Transverse colon (tissue), 4 donors: ENCODE measurements around the gene NPVF. TPM values are rescaled to one million over a fixed set of nuclear protein-coding genes. Genes with fewer than 3 reads are reported as not detected.

Experiments used
- DNase-seq: peaks from one replicate; pipeline ENCODE4 v3.0.0-alpha.2; 2019
- H3K27ac ChIP-seq, 4 donors: fragments of 200-600 bp; sonication (generic); 2 replicates each; pipeline ENCODE4 v1.5.1; 2016 to 2018; ENCODE audit warnings: inconsistent platforms in 4 of 4
- H3K27me3 ChIP-seq: fragments of 200-600 bp; sonication (generic); 2 replicates; pipeline ENCODE4 v1.5.1; 2017; ENCODE audit warnings: inconsistent platforms
- H3K36me3 ChIP-seq, 4 donors: fragments of 200-600 bp; sonication (generic); 2 replicates each; pipeline ENCODE4 v1.5.1; 2017 to 2019; ENCODE audit warnings: inconsistent platforms in 4 of 4
- H3K4me1 ChIP-seq, 4 donors: fragments of 200-600 bp; sonication (generic); 2 replicates each; pipeline ENCODE4 v1.5.1; 2017 to 2020; ENCODE audit warnings: inconsistent platforms in 4 of 4
- H3K4me3 ChIP-seq, 4 donors: fragments of 200-600 bp; sonication (generic); 1 replicate in 1 of 4; 2 replicates in 3 of 4; pipeline versions ENCODE4 v1.5.1 to v1.6.1; 2017 to 2019; ENCODE audit warnings: inconsistent platforms in 4 of 4
- H3K9me3 ChIP-seq, 2 donors: fragments of 200-600 bp; sonication (generic); 2 replicates each; pipeline ENCODE4 v1.5.1; 2017 to 2019; ENCODE audit warnings: inconsistent platforms in 2 of 2
- CTCF ChIP-seq, 5 experiments: fragments of 200-600 bp in 3 of 5; fragments of 450-650 bp in 2 of 5; sonication (generic) in 3 of 5; IDR thresholded peaks; 1 replicate in 2 of 5; 2 replicates in 3 of 5; pipeline ENCODE4 v1.5.1; 2016 to 2017; ENCODE audit warnings: antibody characterized with exemption in 5 of 5, inconsistent platforms in 3 of 5, mild to moderate bottlenecking in 2 of 5, moderate library complexity in 1 of 5
- EP300 ChIP-seq: sonication (generic); formaldehyde crosslinking; IDR thresholded peaks from one replicate; pipeline ENCODE4 v1.6.1; 2017; ENCODE audit warnings: antibody characterized with exemption, low read depth
- POLR2A ChIP-seq: fragments of 450-650 bp; IDR thresholded peaks from one replicate; pipeline ENCODE4 v1.6.1; 2016; ENCODE audit warnings: antibody characterized with exemption, mild to moderate bottlenecking, moderate library complexity
- POLR2AphosphoS5 ChIP-seq, 3 donors: sonication (generic); formaldehyde crosslinking; IDR thresholded peaks; one replicate each; pipeline ENCODE4 v1.6.1; 2016; ENCODE audit warnings: antibody characterized with exemption in 3 of 3
- WGBS, 2 donors: methylation state at CpG; one replicate each; pipeline ENCODE4 v1.1.5; 2018; ENCODE audit warnings: low coverage in 1 of 2; 5-methylcytosine and 5-hydroxymethylcytosine counted together
- in situ Hi-C, 4 donors: fragments of 200-750 bp; cut with MboI; loops; one replicate each; pipeline versions ENCODE4 v1.15.0 to v1.15.1; 2017; ENCODE audit warnings: low sequenced_read_pairs in 3 of 4, low pct_ligation_motif_present in 1 of 4, low pct_unique_long_range_greater_than_20kb in 1 of 4
- intact Hi-C: fragments of 100-400 bp; cut with DNase I; formaldehyde crosslinking; loops from one replicate; pipeline ENCODE4 v1.15.1; 2023; ENCODE audit warnings: low total_unique reads
- total RNA-seq, 4 donors: library from RNA; depleted of rRNA; stranded (reverse); fragments of >200 nt; gene quantifications; one replicate each; pipeline ENCODE4 v1.1.0, GENCODE V29; 2016

NPVF gene
- total RNA-seq, 4 donors from 2014 or later = not detected

DNA sequence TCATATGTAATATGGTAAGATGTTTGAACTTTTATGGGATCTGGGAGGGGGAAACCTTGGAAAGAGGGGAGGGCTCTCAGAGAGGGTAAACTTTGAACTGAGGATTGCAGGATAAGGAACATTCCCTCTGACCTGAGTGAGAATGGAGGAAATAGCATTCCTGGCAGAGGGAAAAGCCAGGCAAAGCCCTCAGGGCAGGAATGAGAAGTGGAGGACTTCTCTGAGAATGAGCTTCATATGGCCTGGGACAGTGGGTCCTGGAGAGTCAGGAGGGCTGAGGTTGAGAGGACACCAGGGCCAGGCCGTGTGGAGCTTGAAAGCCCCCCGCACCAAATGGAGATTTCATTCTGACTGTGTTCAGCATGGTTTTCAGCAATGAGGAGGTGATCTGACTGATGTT is 34.2 kb downstream of the NPVF start:
- in situ Hi-C loops = no loop called here
- H3K36me3 ChIP-seq = no peaks in the 10 kb centered on the region
- WGBS, 2 donors = 90 to 100% methylated on average over 1 to 2 of the region's 2 CpGs

GRCh38 chr7:25192043-25192442 is 36.2 kb downstream of the NPVF start:
- Histone ChIP-seq H3K4me3 (no peak overlapping the region), H3K4me1 (peaks cover 0 to 7% (median 0%) of the 10 kb centered on the region in 4 donors), H3K9me3 (no peaks in the 10 kb centered on the region), H3K27ac (no peak overlapping the region), H3K27me3 (no peaks in the 10 kb centered on the region), H3K36me3 (no peaks in the 10 kb centered on the region)
- DNase-seq = no peak
- 71 to 72% methylated on average over 3 of the region's 3 CpGs for WGBS, 2 donors
- TF ChIP-seq EP300 (no peak), CTCF (IDR thresholded peaks at IDR 0.05) (no peak), POLR2AphosphoS5 (IDR thresholded peaks at IDR 0.05) (no peak), POLR2A (no peak)
- in situ Hi-C loops = no loop called here
- intact Hi-C loops = no loop called here

More for the DNA sequence above, 34.2 kb downstream of the NPVF start:
- no peak overlapping the region for H3K4me3 ChIP-seq
- no peak for TF ChIP-seq POLR2AphosphoS5 (IDR thresholded peaks at IDR 0.05)
- TF ChIP-seq EP300 = no peak
- no peak for TF ChIP-seq POLR2A
- no peak for TF ChIP-seq CTCF (IDR thresholded peaks at IDR 0.05)
- DNase-seq = no peak
- H3K27ac ChIP-seq = no peak overlapping the region
- H3K9me3 ChIP-seq = no peaks in the 10 kb centered on the region
- intact Hi-C loops = no loop called here
- peaks cover 0 to 21% (median 2%) of the 10 kb centered on the region in 4 donors for H3K4me1 ChIP-seq
- no peaks in the 10 kb centered on the region for H3K27me3 ChIP-seq

DNA sequence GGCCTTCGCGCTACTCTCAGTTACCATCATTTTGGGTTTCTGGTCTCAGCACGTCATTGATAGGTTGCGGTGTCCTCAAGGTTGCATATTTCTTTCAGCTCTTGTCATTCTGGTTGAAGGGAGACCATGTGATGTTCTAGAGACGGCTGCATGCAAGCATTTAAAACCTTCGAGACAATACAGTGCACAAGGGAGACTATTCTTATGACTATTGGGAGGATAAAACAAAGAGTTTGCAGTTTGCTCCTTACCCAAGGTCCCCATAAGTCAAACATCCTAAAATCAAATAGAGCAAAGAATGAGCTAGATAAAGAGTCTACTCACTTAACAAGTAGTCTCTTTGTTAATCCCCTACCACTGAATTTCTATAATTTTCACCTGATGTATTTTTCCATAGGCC is 39.1 kb downstream of the NPVF start:
- DNase-seq = no peak
- no peaks in the 10 kb centered on the region for H3K4me1 ChIP-seq
- H3K9me3 ChIP-seq = no peaks in the 10 kb centered on the region
- TF ChIP-seq POLR2AphosphoS5 (IDR thresholded peaks at IDR 0.05) = no peak
- TF ChIP-seq EP300 = no peak
- TF ChIP-seq POLR2A = no peak
- TF ChIP-seq CTCF (IDR thresholded peaks at IDR 0.05) = no peak
- no peaks in the 10 kb centered on the region for H3K36me3 ChIP-seq
- in situ Hi-C loops (no loop called here), intact Hi-C loops (no loop called here)
- whole genome bisulfite sequencing, 2 donors = 95 to 96% methylated on average over 5 to 6 of the region's 6 CpGs
- H3K27me3 ChIP-seq = no peaks in the 10 kb centered on the region
- H3K27ac ChIP-seq = no peak overlapping the region
- no peak overlapping the region for H3K4me3 ChIP-seq

- no peak for TF ChIP-seq CTCF (IDR thresholded peaks at IDR 0.05)
- TF ChIP-seq POLR2AphosphoS5 (IDR thresholded peaks at IDR 0.05) = no peak
- TF ChIP-seq POLR2A = no peak
- no peak for TF ChIP-seq EP300
- Histone ChIP-seq H3K9me3 (no peaks in the 10 kb centered on the region), H3K4me1 (no peaks in the 10 kb centered on the region), H3K27me3 (no peaks in the 10 kb centered on the region), H3K36me3 (no peaks in the 10 kb centered on the region), H3K27ac (no peak overlapping the region), H3K4me3 (no peak overlapping the region)
- intact Hi-C loops (no loop called here), in situ Hi-C loops (no loop called here)
- 87 to 96% methylated on average over 8 of the region's 8 CpGs for whole genome bisulfite sequencing, 2 donors
- DNase-seq = no peak
Observed at GRCh38 chr7:25187932-25188331, 40.4 kb downstream of the NPVF start.
